Stimulated activated CD4-positive, alpha-beta T cell treated with anti-CD3 and anti-CD28 coated beads, Interleukin-4, amount 100 ng/mL, for 4 hours (primary cell): ENCODE data around the gene MT1E.
"Not testable (repeated sequence)": the region's sequence is repeated elsewhere in the genome, so short reads cannot be mapped to it uniquely, and the experiment has no call there.

Source experiments
- DNase-seq, 2 experiments: peaks; one replicate each; pipeline ENCODE4 v3.0.0-alpha.2; 2020

Gene MT1E

GRCh38 chr16:56607109-56607618 lies 18.4 kb upstream of the MT1E start:
- no peak for DNase-seq

GRCh38 chr16:56607675-56608042 lies 17.9 kb upstream of the MT1E start:
- no peak for DNase-seq

- DNase-seq: peak; percentile 85 to 88
Measured at GRCh38 chr16:56608043-56608875, 17.3 kb upstream of the MT1E start, which contains the start of gene MT2A. Gene MT2A (plus strand): TSS chr16:56608584. CDS start chr16:56608656, 72 bp downstream.

- no peak for DNase-seq
Measured at GRCh38 chr16:56608876-56609462, 16.6 kb upstream of the MT1E start.

GRCh38 chr16:56609463-56609921 lies 16.1 kb upstream of the MT1E start:
- peak; percentile 52 to 77 for DNase-seq

GRCh38 chr16:56610017-56610608 lies 15.5 kb upstream of the MT1E start:
- DNase-seq: peak; percentile 62 to 86

- no peak for DNase-seq
Measured at GRCh38 chr16:56610609-56611111, 14.9 kb upstream of the MT1E start.

- DNase-seq: no peak
Measured at GRCh38 chr16:56611281-56611833, 14.2 kb upstream of the MT1E start.

GRCh38 chr16:56613706-56614105 lies 11.9 kb upstream of the MT1E start:
- no peak for DNase-seq

GRCh38 chr16:56614549-56614991 lies 11.0 kb upstream of the MT1E start:
- no peak for DNase-seq

GRCh38 chr16:56615353-56615752 lies 10.2 kb upstream of the MT1E start:
- no peak for DNase-seq

GRCh38 chr16:56616608-56617211 lies 8.9 kb upstream of the MT1E start:
- no peak for DNase-seq

- DNase-seq: peak; percentile 48 to 61
Measured at GRCh38 chr16:56617212-56618085, 8.1 kb upstream of the MT1E start.

- no peak for DNase-seq
Measured at GRCh38 chr16:56618138-56618537, 7.4 kb upstream of the MT1E start.

- DNase-seq: no peak
Measured at GRCh38 chr16:56620339-56620897, 5.2 kb upstream of the MT1E start.

- not testable (repeated sequence) for DNase-seq
Measured at GRCh38 chr16:56621665-56622445, 3.7 kb upstream of the MT1E start.

GRCh38 chr16:56623184-56623583 lies 2.4 kb upstream of the MT1E start:
- not testable (repeated sequence) for DNase-seq

- DNase-seq: no peak
Measured at GRCh38 chr16:56623637-56624036, 1.9 kb upstream of the MT1E start.

GRCh38 chr16:56625943-56626654 lies 518 bp downstream of the MT1E start:
- no peak for DNase-seq

GRCh38 chr16:56626685-56627084 lies 1.1 kb downstream of the MT1E start:
- no peak for DNase-seq
